Cerebellar nuclear complex (tissue), 1 donor: ENCODE results near the gene HLCS.
"Not testable (repeated sequence)": the region's sequence is repeated elsewhere in the genome, so short reads cannot be mapped to it uniquely, and the experiment has no call there.

Experiments
- DNase-seq, 2 experiments: peaks; one replicate each; lab custom pipeline; 2025; lab: John Stamatoyannopoulos, UW

Gene HLCS

DNA sequence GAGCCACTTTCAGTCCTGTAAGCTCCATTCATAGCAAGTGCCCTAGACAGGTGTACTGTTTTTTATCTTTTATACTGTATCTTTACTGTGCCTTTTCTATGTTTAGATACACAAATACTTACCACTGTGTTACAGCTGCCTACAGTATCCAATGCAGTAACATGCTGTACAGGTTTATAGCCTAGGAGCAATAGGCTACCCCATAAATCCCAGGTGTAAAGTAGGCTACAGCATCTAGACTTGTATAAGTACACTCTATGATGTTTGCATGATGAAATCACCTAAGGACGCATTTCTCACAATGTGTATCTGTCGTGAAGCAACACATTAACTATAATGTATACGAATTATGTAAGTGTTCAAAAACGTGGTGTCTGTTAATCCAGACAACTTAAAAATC lies 10.7 kb downstream of the HLCS start:
- DNase-seq: no peak

DNA sequence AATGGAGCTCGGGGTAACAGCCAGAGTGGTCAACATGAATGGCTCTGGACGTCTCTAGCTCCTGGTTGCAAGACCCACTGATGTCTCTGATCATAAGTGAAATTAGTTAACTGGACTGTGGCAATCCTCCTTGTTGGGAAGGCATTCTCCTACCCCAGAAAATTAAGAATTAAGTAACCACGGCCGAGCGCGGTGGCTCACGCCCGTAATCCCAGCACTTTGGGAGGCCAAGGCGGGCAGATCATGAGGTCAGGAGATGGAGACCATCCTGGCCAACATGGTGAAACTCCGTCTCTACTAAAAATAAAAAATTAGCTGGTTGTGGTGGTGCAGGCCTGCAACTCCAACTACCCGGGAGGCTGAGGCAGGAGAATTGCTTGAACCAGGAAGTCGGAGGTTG lies 14.1 kb downstream of the HLCS start:
- DNase-seq: not testable (repeated sequence)

DNA sequence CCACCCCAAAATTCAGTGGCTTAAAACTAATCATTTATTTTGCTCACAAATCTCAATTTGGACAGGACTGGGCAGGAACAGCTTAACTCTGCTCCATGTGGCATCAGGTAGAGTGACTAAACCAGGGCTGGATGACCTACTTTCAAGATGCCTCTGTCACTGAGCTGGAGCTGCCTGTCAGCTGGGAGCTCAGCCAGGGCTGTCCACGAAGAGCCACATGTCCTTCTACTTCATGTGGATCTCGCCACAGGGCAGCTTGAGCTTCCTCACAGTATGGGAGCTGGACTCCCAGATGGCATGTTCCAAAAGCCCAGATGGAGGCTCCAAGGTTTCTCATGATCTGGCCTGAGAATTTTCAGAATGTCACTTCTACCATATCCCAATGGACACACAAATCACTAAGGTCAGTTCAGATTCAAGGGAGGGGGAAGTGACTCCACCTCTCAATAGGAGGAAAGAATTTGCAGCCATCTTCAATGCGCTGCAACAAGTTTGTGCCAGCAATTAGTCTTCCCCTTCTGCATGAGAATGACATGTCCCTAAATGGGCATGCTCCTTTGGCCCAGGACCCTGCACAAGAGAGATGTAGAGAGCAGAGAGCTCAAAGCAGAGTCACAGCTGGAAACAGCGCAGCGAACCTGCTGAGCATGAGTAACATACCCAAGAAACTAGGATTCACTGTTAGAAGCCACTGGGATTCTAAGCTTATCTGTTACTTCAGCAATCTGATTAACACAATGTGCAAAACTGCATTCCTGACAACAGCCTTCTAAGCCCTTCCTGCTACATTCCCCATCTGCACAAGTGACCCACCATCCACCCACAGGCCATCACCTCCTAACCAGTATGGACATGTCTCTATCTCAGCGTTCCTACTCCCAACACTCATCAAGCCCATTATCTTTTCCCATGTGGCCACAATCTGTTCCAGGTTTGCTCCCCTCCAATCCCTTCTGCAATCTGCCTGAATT lies 17.0 kb downstream of the HLCS start:
- no peak for DNase-seq

DNA sequence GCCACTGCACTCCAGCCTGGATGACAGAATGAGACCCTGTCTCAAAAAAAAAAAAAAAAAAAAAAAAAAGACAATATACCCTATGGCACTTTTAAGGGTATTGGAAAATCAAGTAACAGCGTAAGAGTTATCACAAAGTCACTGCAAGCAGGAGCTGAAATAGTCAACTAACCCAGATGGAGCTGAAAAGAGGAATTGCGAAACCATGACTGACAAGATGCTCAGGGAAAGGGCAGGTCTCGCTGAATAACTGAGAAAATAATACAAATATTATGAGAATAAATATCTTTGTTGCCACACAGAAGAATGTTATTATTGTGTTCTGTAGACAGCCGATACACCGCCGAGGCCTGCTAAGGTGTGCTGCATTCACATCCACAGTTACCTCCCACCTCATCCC lies 17.8 kb downstream of the HLCS start:
- no peak for DNase-seq

DNA sequence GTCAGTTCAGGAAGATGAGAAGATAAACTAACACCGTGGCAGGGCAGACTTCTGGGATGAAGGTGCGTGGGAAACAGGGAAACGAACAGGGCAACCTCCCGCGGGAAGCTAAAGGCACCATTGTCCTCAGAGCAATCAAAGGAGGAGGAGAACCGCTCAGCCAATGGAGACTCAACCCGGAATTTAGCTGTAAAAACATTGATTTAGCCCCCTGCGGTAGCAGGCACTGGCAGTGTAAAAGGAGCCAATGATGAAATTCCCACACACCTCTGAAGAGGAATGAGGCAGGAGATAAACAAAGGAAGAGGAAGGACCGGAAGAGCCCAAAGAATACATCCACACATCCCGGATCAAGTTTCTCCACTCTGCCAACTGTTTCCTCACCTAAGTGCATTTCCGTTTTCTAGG lies 19.5 kb downstream of the HLCS start:
- DNase-seq: no peak

DNA sequence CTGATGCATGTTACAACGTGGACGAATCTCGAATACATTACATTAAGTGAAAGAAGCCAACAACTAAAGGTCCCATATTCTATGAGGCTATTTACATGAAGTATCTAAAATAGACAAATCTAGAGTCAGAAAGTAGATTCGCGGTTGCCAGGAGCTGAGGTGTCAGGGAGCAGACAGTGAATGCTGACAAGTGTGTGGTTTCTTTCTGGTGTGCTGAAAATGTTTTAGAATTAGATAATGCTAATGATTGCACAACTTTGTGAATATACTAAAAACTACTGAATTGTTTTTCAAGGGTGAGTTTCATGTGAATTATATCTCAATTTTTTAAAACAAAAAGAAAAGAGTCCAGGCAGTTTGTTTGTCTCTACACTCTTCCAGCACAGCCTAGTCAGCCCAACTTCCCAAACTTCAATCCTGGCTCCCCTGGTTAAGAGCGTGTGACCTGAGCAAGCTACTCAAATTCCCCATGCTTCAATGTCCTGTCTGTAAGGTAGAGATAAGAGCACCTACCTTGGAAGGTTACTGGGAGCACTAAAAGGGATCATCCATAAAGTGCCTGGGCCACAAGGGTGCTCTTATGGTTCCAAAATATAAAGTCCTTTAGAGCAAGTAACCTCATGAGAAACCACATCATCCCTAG lies 20.9 kb downstream of the HLCS start:
- DNase-seq: no peak

DNA sequence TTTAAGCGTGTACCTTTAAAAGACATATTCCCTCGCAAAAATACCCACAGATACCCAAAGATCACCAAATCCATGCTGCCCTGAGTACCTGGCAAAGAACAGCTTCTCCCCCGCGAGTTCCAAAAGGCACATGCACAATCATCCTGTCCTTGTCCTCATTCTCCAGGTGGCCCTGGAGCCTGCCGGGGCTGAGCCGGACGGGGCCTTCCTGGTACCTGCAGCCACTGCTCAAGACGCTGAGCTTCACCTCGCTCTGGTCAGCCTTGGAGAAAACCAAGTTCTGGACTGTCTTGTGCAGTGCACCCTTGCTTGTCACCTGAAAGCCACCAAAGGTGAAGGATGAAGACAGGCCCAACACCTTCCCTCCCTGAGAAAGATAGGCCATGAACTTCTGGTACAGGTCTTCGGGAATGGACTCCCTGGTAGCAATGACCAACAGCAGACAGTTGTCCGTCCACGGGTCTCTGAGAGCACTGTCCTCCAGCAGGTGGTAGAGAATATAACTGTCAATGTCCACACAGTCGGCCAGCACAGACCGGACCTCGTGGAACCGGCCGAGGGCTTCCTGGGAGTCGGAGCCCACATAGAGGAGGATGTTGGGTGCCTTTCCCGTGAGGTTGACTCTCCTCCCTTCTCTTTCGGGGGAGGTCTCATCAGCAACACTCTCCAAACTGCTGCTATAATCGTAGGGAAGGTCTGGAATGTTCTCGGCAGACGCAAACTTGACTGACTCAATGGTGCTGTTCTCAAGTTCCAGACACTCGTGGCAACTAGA lies 29.9 kb downstream of the HLCS start:
- no peak for DNase-seq

DNA sequence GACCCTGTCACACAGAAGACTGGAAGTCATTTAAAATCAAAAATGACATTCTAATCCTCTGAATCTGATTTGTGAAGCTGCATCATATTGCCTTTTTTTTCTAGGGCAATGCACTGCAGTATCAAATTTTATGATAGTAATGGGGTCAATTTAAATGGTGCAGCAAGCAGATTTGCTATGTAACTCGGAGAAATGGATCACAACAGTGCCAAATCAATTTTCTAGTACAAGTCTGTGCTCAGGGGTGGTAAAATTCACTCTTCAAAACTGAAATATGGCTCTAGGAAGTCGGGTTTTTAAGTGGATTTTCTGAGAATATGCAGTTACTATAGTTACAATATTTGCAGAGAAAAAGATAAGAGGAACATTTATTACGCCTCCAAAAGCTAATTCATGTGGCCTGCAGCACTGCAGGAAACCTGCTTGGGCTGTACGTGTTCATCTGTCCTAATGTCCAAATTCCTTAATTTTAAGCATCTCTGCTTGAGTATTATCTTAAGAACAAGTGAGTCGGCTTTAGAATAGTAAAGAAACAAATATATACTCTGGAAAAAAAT lies 31.5 kb downstream of the HLCS start:
- DNase-seq: no peak

GRCh38 chr21:36932161-36932816 lies 34.2 kb downstream of the HLCS start:
- no peak for DNase-seq

- no peak for DNase-seq
Measured at GRCh38 chr21:36929622-36930021, 36.8 kb downstream of the HLCS start.

DNA sequence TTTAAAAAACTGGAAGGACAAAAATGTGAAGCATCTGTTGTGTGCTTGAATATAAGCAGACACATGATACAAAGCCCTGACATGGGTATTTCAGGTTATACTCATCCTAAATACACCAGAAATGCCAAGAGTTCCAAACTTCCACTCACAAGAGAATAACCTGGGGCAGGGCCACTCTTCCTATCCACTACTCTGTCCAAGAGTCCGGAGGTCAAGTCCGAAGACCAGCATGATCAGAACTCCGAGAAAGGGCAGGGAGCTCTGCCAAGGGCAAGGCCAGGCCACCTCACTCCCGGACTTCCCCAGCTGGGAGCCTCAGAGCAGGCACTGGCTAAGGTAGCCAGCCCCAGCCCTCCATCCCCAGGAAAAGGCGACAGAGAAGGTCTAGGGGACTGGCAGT lies 37.5 kb downstream of the HLCS start:
- no peak for DNase-seq

- DNase-seq: peak; percentile 40 to 88
Measured at GRCh38 chr21:36927719-36928117, 38.8 kb downstream of the HLCS start.

DNA sequence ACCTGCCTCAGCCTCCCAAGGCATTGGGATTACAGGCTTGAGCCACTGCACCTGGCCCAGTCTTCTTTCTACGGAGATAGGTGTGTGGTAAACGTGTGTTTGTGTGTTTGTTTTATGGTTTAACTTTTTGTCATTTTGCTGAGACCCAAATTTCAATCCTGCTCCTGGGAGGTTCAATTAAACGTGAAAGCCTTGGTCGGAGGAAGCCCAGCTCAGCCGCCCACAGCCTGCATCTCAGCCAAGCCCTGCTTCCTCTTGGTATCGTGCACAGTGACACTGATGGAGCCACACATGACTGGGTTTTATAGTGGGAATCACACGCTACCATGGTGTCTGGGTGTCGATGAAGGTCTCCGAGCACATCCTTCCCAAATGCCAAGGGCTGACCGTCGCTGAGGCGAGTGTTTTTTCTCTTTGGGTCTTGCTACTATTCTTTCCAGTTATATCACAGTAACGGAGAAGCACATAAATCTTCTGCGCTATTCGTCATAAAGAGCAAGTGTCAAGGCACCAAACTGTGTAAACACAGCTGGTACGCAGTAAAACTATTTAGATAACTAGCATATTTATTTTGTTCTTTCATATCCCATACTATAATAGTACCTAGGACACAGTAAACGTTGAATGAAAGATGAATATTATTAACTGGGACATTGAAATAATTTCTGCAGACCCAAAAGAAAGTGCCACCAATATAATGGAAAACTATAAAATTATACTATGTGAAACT lies 39.3 kb downstream of the HLCS start:
- no peak for DNase-seq

GRCh38 chr21:36923270-36923669 lies 43.2 kb downstream of the HLCS start:
- DNase-seq: no peak

GRCh38 chr21:36922861-36923260 lies 43.6 kb downstream of the HLCS start:
- no peak for DNase-seq

DNA sequence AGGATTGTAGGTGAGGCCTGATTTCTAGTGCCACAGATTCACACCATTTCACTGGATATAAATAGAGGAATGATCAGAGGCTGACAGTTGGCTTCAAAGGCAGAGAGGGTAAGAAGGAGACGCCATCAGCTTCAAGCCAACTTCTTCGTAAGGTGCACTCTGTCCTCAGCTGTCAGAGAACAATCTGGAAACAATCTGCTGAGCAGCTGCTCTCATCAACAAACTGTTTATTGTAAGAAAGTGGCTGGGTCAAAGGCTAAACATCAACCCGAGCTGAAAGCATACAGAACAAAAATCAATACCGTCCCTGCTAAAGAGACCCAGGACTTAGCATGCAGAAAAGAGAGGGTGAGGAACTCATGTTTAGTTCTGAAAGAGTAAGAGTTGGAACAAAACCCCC lies 48.2 kb downstream of the HLCS start:
- DNase-seq: no peak

- DNase-seq: no peak
Measured at GRCh38 chr21:36917471-36918158, 48.9 kb downstream of the HLCS start.

DNA sequence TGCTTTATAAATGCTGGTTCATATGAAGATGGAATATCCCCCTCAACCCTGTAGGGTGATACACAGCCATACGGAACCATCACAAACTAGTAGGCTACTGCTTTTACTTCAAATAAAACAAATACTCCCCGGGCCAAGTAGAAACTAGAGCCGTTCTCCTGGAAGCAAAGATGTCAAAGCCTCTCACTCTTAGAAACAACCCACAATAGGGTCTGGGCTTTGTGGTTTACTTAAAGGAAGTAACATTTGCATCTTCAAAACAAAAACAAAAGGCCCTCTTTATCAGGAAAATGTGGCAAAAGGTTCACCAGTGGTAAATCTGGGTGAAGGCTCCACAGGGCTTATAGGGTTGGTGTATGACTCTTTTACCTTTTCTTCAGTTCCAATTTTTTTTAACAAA lies 49.8 kb downstream of the HLCS start:
- no peak for DNase-seq

DNA sequence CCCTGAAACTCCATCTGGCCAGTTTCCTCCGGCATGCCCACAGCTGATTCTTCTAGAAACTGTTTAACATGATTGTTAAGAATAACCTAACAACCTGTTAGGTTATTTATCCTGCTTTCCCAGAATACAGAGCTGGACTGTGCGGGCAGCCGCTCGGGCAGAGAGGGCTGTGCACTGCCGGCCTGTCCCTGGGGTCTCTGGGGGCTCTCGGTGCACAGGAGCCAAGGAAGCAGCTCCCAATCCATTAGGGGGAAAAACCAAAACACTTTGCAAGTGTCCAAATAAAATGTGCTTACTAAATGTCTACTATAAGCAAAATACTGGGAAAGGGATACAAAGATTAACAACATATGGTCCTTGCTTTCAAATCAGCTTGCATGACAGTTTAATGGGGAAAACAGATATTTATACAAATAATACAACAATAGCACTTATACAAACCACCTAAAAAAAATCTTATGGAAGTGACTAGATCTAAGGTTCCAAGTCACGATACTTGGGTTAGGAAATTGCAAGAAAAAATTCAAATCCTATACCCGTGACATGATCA lies 50.7 kb downstream of the HLCS start:
- DNase-seq: no peak

DNA sequence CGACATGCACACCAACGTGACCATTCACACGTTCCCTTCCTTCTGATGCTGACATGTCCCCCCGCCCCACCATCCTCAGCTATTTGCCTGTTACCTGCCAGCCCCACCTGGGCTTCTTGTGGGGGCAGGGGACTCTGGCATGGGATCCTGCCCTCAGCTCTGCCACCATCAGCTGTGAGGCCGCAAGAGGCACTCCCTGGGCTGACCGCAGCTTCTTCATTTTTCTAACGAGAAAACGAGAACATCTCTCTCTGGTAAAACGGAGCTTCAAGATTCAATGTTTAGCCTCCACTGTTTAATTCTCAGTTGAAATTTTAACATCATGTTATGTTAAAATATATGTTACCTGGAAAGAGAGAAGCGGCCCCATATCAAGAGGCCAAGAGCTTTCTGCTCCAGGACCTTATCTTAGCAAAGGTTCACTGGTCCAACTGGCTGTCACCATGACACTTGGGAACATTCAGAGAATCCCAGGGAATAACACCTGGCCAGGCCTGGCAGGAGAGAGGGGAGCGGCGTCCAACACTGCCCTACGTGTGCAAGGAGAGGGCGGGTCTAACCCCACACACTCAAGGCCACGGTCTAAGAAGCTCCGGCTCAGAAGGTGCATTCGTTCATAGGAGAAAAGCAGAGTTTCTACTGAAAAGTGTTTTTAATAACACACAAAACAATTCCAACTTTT lies 51.3 kb downstream of the HLCS start:
- no peak for DNase-seq
